NB4 (cell line): Measurements from ENCODE around the gene NFKB1.

Experiments
- CTCF ChIP-seq: IDR thresholded peaks from one replicate; pipeline ENCODE4 v1.5.1; 2012; ENCODE audit warnings: low read depth, low read length
- POLR2A ChIP-seq: IDR thresholded peaks from 2 replicates; pipeline ENCODE4 v1.6.1; 2011; ENCODE audit warnings: mild to moderate bottlenecking; ENCODE audit not compliant: insufficient read length; ENCODE audit errors: extremely low read depth
- TF ChIP-seq, protein P1 (sequence below): IDR thresholded peaks from 2 replicates; pipeline ENCODE4 v1.6.1; 2011; ENCODE audit warnings: low read depth, low read length

DNA sequence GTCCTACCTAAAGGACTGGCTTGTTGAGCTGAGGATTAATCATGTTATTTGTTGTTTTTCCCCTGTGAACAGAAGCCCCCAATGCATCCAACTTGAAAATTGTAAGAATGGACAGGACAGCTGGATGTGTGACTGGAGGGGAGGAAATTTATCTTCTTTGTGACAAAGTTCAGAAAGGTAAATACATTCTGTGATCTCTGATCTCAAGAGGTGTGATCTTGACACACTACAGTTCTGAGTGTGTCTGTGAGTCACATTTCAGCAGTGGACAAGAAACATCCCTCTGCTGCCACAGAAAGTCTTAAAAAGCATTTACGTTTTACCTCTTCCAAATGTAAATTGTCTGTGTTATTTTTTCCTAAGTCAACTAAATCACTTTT is 79.3 kb downstream of the NFKB1 start:
- TF ChIP-seq, protein P1, sequence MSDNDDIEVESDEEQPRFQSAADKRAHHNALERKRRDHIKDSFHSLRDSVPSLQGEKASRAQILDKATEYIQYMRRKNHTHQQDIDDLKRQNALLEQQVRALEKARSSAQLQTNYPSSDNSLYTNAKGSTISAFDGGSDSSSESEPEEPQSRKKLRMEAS, result no peak
- TF ChIP-seq CTCF (no peak), POLR2A (no peak)
